HCT116 (cell line): Measurements from ENCODE around the gene INCA1.

Experiments used
- TF ChIP-seq, protein P1 (sequence below), 3 experiments: fragments of 200-600 bp in 1 of 3; sonication (generic) in 1 of 3; IDR thresholded peaks in 2 of 3; conservative IDR thresholded peaks in 1 of 3; 2 replicates each; pipeline ENCODE4 v1.5.1; 2012 to 2017; ENCODE audit warnings: low read depth in 2 of 3, low read length in 2 of 3, antibody characterized with exemption in 1 of 3, borderline replicate concordance in 1 of 3, control low read depth in 1 of 3, mild to moderate bottlenecking in 1 of 3, mixed read lengths in 1 of 3, mixed run types in 1 of 3, moderate library complexity in 1 of 3; ENCODE audit not compliant: insufficient read depth in 1 of 3
- TF ChIP-seq, protein P2 (sequence below): IDR thresholded peaks from 2 replicates; pipeline ENCODE4 v1.6.1; 2012

DNA sequence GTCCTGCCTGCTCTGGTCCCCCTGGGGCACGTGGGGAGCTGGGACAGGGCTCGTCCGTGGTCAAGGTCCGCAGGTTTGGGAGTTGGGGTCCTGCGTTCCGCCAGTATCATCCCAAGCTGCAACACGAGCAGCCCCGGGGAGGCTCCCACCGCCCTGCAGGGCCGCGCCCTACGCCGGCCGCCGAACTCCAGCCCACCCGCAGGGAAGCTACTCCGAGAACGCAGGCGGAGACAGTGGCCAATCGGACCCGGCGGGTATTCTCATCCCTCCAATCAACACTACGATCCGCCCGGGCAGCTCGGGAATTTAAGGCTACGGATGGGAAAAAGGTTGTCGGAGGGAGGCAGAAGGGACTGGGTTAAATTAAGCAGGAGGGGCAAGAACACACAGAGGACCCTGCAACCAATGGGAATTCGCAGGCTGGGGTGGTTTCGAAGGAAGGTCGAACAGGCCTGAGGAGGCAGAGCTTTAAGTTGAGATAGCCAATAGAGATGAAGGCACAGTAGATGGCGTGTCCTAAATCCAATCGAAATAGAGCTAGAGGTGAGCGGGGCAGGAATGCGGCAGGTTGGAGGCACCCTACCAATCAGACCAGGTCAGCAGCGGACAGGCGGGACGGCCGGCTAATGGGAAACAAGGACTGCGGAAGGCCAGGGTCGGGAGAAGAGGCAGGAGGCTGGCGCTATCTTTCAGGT lies 30.3 kb downstream of the INCA1 start:
- TF ChIP-seq, protein P1, sequence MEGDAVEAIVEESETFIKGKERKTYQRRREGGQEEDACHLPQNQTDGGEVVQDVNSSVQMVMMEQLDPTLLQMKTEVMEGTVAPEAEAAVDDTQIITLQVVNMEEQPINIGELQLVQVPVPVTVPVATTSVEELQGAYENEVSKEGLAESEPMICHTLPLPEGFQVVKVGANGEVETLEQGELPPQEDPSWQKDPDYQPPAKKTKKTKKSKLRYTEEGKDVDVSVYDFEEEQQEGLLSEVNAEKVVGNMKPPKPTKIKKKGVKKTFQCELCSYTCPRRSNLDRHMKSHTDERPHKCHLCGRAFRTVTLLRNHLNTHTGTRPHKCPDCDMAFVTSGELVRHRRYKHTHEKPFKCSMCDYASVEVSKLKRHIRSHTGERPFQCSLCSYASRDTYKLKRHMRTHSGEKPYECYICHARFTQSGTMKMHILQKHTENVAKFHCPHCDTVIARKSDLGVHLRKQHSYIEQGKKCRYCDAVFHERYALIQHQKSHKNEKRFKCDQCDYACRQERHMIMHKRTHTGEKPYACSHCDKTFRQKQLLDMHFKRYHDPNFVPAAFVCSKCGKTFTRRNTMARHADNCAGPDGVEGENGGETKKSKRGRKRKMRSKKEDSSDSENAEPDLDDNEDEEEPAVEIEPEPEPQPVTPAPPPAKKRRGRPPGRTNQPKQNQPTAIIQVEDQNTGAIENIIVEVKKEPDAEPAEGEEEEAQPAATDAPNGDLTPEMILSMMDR (IDR thresholded peaks at IDR 0.05 in 2 of 3, conservative IDR thresholded peaks at IDR 0.05 in 1 of 3; ENCODE audit: borderline replicate concordance in 1 of 3, insufficient read depth in 1 of 3, low read depth in 2 of 3, low read length in 2 of 3): no peak
- TF ChIP-seq, protein P2, sequence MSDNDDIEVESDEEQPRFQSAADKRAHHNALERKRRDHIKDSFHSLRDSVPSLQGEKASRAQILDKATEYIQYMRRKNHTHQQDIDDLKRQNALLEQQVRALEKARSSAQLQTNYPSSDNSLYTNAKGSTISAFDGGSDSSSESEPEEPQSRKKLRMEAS: peak; percentile 67; the same call in 1 of the 2 replicates
